CD4-positive, alpha-beta T cell treated with Interleukin-21 for 1 hour (primary cell): ENCODE data around the gene MT4.
"Not testable (repeated sequence)": the region's sequence is repeated elsewhere in the genome, so short reads cannot be mapped to it uniquely, and the experiment has no call there.

Source experiments
- DNase-seq: peaks from one replicate; pipeline ENCODE4 v3.0.0-alpha.2; 2020

MT4 gene

DNA sequence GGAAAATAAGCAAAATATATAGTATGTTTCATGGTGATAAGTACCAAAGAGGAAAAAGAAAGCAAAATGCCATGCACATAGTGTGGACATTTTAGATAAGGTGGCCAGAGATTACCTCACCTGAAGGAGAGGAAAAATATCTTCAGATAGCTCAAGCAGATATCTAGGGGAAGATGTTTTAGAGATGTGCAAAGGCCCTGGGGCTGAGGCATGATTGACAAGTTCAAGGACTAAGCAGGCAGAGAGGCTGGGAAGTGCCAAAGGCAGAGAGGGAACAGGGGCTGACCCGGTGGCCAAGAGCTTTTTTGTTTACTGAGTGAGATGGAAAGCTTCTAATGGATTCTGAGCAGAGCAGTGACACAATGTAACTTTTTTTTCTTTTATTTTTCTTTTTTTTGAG lies 4.4 kb upstream of the MT4 start:
- no peak for DNase-seq

DNA sequence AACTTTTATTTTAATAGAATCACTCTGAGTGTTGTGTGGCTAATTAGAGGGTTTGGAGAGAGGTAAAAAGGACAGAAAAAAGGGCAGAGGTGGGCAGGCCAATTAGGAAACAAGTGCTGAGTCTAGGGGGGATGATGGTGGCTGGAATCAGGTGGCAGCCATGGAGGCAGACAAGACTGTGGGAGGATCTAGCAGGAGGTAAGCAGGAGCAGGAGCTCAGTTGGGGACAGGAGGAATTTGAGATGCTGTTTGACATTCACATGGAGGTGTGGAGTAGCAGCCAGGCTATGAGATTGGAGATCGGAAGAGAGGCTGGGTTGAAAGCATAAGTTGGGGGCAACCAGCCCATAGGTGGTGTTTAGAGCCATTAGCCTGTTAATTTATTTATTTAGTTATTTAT lies 3.7 kb upstream of the MT4 start:
- DNase-seq: no peak

DNA sequence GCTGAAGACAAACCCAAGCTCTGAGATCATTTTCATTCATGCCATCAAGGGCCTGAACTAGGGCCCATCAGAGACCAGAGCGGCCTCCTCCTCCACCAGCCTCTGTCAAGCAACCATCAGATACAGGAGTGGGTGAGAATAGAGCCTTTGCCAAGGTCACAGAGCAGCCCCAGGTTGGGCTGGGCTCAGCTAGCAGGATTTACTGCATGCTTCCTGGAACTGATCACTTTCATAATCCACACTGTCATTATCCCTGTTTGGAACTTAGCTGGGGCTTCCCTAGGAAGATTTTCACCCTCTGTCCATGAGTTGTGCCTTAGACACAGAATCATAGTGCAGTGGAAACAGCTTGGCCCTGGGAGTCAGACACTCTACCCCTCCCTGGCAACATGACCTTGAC lies 5.1 kb downstream of the MT4 start:
- DNase-seq: no peak

DNA sequence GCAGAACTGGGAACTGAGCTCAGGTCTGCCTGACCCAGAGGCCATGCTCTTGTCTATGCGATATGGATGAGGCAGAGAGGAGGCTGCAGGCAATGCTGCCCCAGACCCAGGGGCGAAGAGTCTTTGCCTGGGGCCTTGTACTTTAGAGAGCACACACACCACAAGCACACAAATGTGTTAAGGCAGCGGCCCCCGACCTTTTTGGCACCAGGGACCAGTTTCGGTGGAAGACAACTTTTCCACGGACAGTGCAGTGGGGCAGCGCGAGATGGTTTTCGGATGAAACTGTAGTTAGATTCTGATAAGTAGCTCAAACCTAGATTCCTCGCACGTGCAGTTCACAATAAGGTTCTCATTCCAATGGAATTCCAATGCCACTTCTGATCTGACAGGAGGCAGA lies 6.7 kb downstream of the MT4 start:
- DNase-seq: no peak

DNA sequence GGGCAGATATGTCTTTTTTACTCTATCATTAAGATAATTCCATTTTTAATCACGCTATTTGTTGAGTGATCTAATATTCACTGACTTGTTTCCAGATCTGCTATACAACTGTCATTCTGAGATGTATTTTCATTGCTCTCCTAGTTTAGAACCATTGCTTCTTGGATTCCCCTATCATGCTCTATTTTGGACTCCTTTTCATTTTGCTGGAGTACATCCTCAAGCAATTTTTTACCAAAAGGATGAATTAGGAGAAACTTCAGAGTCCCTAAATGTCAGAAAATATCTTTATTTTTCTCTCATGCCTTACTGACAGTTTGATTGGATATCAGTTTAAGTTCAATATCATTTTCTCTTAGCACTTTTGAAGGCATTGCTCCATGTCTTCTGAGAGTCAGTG lies 9.8 kb downstream of the MT4 start:
- DNase-seq: no peak

DNA sequence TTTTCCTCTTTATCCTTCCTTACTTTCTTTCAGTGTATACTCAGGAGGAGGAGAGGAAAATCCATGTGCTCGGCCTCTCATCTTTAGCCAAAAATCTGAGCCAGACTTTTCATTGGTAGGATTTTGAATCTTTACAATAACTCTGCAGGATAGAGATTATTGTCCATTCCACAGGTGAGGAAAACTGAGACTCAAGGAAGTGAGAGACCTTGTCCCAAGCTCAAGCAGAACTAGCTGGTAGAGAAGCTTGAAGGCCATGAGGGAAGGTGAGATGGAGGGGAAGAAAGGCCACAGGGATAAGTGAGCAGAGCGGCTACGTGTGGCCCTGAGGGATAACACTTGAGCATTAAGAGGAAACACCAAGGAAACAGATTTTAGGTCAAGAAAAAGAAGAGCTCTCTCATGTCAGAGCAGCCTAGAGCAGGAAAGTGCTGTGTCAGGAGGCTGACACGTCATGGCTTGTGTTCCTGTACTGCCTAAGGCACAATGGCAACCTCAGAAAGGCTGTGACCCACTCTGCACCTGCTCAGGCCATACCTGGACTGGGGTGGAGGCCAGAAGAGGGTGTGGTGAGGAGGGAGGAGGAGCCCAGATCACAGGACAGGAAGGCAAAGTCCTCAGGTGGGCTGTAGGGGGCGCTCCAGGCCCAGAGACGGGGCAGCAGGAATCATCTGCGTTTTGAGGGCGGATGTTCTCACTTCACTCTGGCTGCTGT lies 11.9 kb downstream of the MT4 start:
- peak; percentile 87 for DNase-seq

DNA sequence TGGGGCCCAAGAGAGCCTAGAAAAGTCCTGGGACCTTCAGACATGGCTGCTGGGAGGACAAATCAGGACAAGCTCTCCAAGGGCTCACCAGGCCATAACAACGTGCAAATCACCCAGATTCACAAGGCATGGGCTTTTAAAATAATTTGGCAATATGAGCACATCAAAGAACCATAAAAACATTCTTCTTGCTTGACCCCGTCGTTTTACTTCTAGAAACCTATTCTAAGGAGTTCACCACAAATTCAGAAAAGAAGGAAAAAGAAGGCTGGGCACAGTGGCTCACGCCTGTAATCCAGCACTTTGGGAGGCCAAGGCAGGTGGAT lies 12.4 kb downstream of the MT4 start:
- DNase-seq: no peak

DNA sequence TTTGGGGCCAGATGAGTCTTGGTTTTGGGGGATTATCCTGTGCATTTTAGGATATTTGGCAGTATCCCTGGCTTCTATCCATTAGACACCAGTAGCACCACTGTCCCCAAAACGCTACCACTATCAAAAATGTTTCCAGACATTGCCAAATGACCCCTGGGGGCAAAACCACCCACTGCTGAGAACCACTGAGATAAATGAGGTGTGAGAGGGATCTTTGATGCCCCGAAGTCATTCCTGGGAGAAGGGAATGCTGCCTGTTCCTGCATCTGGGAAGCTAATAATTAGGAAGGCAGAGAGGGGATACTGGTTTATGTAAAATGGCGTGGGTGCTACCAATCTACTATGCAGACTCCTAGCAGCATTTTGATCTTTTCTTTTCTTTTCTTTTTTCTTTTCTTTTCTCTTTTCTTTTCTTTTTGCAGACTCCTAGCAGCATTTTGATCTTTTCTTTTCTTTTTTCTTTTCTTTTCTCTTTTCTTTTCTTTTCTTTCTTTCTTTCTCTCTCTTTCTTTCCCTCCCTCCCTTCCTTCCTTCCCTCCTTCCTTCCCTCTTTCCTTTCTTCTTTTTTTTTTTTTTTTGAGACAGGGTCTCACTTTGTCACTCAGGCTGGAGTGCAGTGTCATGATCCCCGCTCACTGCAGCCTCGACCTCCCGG lies 15.6 kb downstream of the MT4 start:
- no peak for DNase-seq

DNA sequence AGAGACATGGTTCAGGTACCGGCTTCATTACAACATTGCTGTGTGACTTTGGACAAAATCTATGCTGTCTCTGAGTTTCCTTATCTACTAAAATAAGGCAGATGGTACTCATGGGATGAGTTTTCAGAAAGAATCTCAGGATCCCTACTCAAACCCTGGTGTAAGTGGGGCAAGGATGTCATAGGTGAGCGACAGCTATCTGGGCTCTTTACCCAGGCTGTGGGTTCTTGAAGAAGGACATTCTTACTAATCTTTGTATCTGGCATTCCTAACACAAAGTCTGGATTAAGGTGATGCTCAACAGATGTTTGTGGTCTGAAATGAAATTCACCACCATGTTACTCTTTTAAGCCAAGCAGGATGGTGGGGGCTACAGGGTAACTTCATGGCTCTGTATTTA lies 18.0 kb downstream of the MT4 start:
- DNase-seq: not testable (repeated sequence)

DNA sequence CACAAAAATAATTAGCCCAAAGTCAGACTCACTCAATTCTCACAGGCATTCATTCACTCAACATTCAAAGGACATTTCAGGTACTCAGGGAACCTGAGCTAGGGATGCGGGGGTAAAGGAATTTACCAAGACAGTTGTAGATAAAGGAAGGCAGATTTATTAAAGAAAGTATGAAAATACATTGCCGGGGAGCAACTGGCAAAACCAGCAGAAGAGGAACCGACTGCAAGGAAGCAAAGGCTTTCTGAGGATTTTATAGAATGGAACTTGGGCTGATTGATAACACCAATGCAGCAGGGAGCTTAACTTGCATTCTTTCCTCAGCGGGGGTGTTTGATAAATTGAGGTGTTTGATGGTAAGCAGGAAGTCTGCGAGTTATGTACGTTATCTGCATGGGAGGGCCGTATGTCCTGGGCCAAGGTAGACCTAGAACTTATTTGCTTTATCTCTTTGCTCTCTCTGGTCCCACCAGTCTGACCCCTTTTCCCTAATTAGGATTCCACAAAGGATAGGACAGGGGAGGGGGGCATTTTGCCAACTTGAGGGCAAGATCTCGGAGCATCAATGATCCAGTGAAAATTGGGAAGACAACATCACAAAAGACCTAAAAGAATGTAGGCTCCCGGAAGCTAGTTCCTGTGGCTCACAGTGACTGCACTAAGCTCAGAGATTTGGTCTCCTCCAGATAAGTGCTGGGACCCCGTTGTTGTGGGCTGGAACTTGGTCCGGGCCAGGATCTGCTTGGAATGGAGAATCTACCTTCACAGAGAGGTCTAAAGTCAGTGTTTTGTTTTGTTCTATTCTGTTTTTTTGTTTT lies 18.7 kb downstream of the MT4 start:
- no peak for DNase-seq

DNA sequence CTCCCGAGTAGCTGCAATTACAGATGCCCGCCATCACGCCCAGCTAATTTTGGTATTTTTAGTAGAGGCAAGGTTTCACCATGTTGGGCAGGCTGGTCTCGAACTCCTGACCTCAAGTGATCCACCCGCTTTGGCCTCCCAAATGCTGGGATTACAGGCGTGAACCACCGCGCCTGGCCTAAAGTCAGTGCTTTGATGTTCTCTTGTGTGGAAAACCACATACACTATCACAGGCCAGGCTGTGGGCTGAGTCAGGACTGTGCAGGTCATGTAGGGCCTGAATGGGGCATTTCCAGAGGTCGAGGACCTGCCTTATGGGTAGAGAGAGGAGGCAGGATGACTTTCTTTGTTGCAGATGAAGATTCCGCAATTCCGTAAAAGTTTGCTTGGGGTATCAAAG lies 19.4 kb downstream of the MT4 start:
- DNase-seq: no peak

DNA sequence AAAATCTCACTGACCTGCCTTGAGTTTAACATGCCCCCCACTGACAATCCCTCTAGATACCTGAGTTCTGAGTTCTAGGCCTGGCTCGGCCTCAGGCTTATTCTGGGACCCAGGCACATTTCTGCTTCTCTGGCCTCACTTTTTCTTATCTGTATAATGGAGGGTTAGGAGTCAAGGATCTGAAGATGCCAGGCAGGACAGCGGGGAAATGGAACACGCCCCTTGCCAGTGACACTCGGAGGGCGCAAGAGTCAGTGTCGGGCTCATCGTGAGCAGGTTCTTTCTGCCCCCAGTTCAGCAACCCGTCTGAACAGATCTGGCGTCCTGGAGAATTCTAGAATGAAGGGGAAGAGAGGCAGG lies 23.9 kb downstream of the MT4 start:
- no peak for DNase-seq

DNA sequence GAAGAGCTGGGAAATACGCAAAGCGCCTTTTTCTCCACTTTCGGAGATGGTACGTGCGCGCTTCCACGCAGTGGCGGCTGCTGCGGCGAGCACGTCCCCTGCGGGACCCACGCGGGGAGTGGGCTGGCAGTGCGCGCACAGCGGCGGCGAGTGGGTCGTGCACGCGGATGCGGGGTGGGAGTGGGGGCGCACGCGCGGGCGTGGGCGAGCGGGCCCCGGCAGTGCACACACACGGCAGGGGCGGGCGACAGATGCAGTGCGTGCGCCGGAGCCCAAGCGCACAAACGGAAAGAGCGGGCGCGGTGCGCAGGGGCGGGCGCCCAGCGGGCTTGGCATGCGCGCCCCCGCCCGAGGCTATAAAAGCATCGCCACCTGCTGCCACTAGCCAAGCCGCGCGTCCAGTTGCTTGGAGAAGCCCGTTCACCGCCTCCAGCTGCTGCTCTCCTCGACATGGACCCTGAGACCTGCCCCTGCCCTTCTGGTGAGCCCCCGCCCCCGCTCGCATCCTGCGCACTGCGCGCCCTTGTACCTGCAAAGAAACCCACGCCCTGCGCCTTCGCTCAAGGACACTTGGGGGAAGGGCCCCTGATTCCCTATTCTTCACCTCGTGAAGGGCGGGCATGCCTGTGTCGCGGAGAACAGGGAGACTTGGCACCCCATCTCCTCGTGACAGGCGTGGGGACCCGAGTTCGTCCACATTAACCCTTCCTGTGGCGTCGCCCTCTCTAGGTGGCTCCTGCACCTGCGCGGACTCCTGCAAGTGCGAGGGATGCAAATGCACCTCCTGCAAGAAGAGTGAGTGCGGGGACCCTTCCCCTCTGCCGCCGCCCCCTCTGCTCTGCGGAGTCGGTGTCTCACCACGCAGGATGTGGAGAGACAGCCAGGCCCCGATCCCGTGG lies 24.5 kb downstream of the MT4 start, which contains the start of gene MT3:
TSS of gene MT3 (plus strand) at position 388 of the 899 bp plus-strand sequence. CDS start at position 451, 63 bp downstream.
- DNase-seq: no peak

DNA sequence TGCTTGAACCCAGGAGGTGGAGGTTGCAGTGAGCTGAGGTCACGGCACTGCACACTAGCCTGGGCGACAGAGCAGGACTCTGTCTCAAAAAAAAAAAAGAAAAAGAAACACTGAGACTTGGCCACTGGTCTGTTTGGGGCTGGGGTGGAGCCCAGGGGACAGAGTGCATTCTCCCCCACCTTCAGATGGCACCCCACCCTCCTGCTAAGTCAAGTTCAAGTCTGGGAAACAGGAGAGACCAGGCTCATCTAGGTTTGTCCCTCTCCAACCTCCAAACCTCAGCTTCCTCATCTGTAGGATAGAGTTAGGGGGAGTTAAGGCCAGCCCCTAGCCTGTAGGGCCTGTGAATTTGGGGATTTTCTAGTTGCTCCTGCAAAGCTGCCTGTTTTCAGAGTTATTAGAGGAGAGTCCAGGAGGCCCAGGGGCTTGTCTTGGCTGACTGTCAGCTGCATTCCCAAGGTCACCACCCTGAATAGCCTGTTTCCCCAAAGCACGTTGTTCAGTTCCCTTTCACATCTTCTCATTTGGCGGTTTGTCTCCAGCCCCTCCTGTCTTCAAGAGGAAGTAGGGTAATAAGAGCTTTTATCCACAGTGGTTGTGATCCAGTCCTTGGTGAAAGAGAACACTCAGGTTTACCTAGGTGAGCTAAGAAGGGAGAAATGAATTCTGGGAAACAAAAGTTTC lies 26.6 kb downstream of the MT4 start:
- DNase-seq: no peak

DNA sequence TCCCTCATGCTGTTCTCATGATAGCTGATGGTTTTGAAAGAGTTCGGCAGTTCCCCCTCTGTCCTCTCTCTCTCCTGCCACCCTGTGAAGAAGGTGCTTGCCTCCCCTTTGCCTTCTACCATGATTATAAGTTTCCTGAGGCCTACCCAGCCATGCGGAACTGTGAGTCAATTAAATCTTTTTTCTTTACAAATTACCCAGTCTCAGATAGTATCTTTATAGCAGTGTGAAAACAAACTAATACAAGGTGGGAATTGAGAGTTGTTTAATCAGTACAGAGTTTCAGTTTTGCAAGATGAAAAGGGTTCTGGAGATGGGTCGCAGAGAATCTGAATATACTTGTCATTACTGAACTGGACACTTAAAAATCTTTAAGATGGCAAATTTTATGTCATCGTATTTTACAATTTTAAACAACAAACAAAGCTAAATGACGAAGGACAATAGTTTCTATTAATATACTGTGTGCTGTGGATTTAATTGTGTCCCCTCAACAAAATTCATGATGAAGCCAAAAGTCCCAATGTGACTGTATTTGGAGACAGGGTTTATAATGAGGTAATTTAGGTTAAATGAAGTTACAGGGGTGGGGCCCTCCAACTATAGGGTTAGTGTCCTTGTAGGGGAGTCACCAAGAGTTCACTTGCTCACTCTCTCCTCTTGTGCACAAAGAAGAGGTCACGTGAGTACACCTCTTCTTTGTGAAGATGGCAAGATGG lies 28.9 kb downstream of the MT4 start:
- no peak for DNase-seq

DNA sequence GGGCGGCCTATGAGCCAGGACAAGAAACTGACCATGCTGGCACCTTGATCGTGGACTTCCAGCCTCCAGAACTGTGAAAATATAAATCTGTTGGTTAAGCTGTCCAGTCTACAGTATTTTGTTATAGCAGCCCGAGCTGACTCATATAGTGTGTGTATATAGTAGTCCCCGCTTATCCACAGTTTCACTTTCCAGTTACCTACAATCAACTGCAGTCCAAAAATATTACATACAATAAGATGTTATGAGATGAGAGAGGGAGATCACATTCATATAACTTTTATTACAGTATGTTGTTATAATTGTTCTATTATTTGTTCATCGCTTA lies 29.4 kb downstream of the MT4 start:
- no peak for DNase-seq

DNA sequence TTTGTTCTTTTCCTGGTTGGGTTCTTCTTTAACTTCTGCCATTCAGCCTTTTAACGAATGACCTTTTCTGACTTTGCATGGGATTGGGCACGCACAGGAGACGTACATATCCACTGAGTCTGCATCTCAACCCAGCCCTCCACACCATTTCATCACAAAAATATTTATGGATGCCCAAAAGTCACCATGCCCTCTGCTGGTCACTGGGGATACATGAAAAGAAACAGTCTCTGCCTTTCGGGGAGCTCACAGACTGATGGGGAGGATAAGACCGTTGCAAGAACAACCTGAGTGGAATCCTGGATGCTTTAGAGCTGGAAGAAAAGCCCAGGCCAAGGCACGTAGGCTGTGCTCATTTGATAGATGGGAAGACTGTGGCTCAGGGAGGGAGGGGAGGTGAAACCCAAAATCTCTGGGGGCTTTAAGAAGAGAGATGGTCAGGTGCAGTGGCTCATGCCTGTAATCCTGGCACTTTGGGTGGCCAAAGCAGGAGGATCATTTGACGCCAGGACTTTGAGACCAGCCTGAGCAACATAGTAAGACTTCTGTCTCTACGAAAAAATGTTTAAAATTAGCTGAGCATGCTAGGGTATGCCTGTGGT lies 35.6 kb downstream of the MT4 start:
- peak; percentile 60 for DNase-seq

DNA sequence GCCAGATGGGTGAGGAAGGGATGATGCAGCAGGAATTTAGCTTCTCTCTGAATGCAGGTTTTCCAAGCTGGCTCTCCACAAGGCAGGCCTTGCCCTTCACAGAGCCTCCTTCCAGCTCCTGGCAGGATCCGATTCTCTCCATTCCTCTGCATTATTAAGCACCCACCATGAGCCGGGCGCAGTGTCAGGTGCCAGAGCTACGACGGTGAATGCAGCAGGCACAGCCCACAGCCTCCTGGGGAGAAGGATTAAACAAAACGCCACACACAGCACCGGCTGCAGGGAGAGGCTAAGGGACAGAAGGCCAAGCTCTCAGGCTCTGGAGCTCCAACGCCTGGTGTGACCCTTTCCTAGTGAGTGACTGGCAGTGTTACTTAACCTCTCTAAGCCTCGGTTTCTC lies 36.5 kb downstream of the MT4 start:
- no peak for DNase-seq

DNA sequence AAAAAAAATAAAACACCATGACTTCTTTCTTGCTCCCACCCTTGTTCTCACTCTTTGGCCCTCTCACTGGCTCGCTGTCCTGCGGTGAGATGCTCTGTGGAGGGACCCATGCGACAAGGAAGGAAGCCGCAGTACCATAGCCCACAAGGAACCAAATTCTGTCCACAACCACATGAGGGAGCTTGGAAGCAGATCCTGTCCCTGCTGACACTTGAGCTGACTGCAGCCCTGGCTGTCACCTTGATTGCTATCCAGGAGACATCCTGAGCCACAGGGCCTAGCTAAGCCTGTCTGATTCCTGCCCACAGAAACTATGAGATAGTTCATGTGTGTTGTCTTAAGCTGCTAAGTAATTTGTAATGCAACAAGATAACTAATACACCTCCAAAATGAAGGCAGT lies 38.7 kb downstream of the MT4 start:
- DNase-seq: no peak

DNA sequence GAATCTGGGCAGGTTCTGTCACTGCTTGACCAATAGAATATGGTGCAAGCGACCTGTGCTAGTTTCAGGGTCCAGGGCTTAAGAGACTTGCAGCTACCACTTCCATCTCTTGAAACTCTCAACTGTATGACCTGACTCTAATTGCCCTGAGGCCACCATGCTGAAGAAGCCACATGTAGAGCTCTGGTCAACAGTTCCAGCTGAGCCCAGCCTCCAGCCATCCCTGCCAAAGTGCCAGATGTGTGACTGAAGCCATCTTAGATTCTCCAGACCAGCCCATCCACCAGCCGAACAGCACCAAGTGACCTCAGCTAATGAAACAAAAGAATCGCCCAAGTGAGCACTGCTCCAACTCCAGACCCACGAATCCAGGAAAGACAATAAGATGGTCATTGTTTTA lies 40.1 kb downstream of the MT4 start:
- no peak for DNase-seq

DNA sequence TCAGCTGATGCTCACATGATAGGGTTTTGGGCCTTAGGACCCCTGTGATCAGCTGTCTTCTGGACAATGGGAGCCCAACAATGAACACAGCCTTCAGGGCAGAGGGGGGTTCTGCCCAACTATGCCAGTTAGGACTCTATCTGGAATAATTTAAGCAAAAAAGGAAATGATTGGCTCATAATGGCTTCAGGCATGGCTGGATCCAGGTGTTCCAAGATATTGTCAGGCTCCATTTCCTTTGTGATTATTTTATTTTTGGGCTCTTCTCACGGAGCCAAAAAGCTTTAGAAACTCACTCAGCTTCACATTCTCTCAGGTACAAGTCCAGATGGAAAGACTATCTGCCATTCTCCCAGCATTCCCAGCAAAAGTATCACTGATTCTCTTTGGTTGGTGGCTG lies 40.6 kb downstream of the MT4 start:
- no peak for DNase-seq

DNA sequence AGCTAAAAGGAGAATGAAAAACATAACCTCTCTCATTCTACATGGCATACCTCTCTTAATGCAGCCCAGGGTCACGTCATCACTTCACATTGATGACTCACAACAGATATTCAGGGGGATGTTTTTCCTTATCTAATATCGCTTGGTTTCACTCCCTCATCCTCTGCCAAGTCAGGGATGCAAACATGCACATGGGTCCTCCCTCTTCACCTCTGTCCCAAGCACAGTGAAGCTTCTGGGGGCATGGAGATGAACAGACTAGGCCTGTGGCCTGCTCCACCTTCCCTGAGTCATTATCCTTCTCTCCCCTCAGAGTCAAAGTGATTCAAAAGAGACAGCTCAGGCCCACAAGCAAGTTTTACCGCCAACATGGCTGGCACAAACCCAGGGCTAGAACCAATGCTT lies 41.2 kb downstream of the MT4 start:
- no peak for DNase-seq
